ENCODE results near the gene CORO2B.

CORO2B gene

DNA sequence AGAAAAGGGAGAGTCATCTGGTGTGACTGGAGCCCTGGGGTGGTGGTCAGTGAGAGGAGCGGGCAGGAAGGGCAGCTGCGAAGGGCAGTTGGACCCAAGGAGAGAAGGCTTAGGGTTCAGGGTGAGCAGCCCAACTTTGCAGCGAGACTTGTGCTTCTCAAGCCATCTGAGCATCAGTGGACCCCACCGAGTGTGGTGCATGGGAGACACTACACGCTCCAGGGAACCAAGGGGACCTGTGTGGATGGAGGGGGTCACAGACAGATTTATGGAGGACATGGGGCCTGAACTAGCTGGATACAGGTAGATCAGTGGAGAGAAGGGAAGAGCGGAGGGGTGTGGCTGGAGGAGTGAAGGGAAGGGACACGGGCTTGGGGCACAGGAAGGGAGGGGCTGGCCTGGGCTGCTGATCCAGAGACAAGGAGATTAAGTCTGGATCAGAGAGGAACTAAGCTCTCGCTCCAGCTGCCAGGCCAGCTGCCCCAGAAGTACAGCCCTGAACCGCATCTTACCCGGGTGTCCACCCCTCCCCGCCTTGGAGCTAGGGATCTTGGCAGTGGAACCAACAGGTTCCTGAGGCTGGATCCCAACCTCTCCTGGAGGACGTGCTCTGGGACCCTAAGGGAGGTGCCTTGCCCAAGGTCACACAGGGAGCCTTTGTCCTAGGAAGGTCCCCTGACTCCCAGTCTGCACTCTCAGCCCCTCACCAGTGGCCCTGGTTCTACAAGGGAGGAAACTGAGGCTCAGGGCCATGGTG lies 120.5 kb downstream of the CORO2B start:
- no peak for DNase-seq (ENCODE audit: low read depth in 2 of 2)

DNA sequence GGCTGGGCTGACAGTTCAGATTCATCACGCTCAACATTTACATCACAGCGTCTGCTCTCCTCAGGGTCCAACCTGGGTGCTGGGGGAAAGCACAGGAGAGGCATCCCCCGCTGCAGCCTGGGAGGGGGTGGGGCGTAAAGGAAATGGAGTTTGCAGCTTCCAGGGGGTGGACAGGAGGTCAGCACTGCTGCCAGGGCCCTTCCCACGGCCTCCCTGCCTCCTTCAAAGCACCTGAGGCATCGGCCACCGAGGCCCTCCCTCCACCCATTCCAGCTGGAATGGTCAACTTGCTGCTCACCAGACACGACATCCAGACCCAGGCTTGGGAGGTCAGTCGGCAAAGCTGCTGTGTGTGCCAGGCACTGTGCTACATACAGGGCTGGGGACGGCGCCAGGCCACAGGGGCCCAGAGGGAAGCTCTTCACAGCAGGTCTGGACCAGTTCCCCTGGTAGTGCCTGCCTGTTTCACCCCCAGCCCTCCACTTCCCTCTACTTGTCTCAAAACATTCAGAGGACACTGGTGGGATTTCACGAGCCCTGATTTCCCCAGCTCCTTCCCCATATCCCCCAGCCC lies 121.2 kb downstream of the CORO2B start:
- DNase-seq (ENCODE audit: low read depth in 2 of 2) = no peak

DNA sequence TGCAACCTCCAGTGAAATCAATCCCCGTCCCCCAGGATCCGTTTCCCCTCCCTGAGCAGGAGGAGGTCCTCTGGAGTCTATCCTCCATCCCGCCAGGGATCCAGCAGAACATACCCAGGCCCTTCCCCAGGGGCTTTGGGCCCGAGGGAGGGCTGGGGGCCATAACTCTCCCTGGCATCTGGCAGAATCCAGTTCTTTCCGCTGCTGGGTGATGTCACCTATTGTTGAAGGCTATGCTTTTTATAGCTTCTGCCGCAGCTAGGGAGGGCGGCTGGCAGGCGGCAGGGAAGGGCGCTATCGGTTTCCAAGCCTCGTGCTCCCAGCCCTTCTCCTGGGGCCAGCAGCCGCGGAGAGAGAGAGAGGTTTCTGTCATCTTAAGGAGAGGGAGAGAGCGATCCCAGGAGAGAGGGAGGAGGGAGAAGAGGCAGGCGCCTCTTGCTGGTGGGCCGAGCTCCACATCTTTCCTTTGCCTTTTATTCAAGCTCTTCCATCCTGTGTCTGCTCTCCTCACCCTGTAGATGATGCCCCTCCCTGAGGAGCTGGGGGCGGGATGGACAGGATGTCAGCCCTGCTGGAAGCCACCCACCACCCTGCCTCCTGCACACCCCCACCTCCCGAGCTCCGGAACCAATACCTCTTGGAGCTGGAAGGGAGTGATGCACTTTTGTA lies 121.8 kb downstream of the CORO2B start:
- no peak for DNase-seq (ENCODE audit: low read depth in 2 of 2)

DNA sequence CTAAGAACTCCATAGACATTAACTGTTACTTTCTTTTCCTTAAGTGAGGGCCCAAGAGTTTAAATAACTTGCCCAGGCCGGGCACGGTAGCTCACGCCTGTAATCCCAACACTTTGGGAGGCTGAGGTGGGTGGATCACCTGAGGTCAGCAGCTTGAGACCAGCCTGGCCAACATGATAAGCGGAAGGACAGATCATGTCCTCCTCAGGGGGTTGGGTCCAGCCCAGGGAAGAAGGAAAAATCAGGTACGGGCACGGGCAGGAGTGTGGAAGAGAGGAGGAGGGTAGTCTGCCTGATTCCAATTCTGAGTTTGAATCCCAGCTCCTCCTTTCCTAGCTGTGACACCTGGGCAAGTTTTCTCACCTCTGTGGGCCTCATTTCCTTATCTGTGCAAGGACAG lies 123.1 kb downstream of the CORO2B start:
- DNase-seq (ENCODE audit: low read depth in 2 of 2) = no peak

DNA sequence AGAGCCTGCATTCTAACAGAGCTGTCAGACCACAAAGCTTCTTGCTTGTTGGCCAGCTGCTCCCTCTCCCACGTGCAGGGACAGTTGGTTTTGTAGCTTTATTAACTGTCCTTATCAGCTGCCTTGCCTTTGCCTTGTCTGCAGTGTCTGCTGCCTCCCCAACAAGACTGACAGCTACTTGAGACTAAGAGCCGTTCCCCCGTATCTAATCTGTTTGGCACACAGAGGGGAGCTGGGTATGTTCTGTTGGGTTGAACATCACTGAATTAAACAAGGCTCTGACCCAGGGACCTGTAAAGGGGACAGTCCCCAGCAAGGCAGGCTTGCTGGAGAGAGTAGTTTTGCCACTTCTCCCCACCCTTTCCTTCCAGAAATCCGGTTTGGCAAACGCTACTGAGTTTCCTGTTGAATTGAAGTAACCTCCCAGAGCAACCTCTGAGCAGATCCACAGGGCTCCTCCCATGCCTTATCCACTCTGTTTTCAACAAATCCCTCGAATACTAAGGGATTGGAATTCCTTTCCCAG lies 125.8 kb downstream of the CORO2B start:
- no peak for DNase-seq (ENCODE audit: low read depth in 2 of 2)

DNA sequence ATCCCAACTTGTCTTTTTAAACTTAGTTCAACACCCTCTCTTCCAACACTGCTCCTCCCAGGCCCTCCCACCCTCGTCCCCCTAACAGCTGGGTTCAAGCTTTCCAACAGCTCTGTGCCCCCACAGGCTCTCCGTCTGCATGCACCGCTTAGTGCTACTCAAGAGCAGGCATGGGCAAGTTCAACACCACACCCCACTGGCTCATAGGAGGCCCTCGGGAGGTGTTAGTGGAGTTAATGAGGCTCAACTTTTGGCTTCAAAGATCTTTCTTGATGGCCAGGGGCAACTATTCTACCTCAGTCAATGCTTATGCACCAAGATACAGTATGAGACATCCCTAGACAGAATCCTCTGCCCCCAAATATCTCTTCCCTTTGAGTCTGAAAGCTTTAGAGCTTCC lies 127.5 kb downstream of the CORO2B start:
- no peak for DNase-seq (ENCODE audit: low read depth in 2 of 2)

DNA sequence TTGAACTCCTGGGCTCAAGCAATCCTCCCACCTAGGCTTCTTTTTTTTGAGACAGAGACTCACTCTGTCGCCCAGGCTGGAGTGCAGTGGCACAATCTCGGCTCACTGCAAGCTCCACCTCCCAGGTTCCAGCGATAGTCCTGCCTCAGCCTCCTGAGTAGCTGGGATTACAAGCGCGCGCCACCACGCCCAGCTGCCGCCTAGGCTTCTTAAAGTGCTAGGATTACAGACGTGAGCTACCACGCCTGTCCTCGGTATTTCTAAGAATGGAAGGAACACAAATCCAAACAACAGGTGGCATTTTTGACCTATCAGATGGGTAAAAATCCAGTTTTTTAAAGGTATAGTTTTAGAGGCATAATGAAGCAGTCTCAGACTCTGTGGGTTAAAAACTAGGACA lies 128.1 kb downstream of the CORO2B start:
- no peak for DNase-seq (ENCODE audit: low read depth in 2 of 2)

DNA sequence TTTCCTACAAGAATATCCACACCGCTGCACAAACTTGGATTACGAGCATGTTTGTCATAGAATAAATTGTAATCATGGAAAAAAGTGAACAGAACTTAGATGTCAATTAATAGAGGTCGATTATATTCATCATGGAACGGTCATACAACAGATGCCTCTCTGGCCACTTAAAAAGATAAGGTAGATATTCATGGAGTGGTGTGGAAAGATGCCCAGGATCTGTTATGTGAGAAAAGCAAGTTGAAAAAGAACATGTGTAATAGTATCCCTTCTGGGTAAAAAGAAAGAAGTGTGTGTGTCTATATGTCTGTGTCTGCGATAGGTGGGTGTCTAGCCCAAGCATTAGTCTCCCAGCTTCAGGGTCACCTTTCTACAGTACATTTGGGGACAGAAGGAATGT lies 128.6 kb downstream of the CORO2B start:
- no peak for DNase-seq (ENCODE audit: low read depth in 2 of 2)

DNA sequence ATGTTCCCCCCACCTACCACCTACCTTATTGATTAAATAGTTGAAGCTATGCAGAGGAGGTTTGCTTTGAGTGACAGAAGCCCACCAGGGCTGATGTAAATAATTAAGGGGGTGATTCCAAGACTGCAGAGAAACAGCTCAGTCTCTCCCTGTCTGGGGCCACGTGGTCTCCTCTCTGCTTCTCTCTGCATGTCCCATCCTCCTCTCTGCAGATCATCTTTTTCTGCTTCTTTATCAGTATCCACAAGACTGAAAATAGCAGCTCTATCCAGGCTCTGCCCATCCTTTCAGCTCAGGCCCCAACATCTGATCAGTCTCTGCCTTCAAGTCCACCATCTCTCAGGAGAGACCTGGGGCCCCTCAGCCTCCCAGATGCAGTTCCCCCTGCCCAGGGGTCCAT lies 131.1 kb downstream of the CORO2B start:
- no peak for DNase-seq (ENCODE audit: low read depth in 2 of 2)

DNA sequence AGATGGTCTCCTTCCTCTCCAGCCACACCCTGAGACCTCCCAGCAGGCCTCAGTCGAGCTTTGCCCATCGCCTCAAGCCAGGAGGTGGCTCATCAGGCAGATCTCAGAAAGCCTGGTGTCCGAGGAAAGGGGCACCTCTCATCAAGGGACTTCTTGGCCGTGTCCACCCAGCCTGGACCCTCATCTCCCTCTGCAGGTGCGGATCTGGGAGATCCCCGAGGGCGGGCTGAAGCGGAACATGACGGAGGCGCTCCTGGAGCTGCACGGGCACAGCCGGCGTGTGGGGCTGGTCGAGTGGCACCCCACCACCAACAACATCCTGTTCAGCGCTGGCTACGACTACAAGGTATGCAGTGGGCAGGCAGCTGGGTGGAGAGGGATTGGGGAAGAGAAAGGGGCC lies 131.7 kb downstream of the CORO2B start:
- DNase-seq (ENCODE audit: low read depth in 2 of 2) = no peak

DNA sequence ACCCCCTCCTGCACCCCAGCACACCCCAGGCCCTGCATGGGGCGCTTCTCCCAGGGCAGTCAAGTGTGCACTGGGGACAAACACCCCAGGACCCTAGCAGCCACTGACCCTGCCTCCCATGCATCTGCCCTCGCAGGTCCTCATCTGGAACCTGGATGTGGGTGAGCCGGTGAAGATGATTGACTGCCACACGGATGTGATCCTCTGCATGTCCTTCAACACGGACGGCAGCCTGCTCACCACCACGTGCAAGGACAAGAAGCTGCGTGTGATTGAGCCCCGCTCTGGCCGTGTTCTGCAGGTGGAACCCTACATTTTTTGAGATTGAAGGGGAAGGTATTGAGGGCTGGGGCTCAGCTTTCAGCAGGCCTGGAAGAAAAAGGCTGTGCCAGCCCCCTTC lies 132.6 kb downstream of the CORO2B start:
- DNase-seq (ENCODE audit: low read depth in 2 of 2) = no peak

DNA sequence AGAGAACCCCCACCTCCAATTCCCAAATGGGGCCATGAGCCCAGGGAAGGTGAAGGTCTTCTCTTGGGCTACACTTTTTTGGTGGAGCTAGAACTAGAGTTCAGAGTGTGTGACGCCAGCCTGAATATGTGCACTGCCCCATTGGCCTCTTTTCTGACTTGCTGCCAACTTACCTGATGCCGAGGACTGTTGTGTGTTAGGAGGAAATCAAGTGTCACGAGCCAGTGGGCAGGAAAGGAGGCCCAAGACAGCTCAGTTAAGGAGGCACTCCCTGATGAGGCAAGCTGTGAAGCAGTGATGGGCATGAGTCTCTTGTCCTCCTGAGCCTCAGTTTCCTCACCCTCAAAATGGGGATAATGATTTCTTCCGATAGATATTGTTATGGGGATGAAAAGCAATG lies 134.1 kb downstream of the CORO2B start:
- no peak for DNase-seq (ENCODE audit: low read depth in 2 of 2)

DNA sequence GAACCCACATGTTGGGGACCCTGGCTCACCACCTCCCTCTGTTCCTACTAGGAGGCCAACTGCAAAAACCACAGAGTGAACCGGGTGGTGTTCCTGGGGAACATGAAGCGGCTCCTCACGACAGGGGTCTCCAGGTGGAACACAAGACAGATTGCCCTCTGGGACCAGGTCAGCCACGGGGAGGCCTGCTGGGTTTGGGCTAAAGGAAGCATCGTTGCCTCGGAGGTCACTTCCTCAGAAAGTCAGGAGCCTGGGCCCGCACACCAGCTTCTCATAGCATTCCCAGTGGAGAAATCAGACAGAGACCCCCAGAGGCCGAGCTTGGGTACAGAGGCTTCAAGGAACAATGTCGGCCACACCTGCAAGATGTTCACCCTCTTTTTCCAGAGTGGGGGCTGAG lies 135.1 kb downstream of the CORO2B start:
- no peak for DNase-seq (ENCODE audit: low read depth in 2 of 2)

DNA sequence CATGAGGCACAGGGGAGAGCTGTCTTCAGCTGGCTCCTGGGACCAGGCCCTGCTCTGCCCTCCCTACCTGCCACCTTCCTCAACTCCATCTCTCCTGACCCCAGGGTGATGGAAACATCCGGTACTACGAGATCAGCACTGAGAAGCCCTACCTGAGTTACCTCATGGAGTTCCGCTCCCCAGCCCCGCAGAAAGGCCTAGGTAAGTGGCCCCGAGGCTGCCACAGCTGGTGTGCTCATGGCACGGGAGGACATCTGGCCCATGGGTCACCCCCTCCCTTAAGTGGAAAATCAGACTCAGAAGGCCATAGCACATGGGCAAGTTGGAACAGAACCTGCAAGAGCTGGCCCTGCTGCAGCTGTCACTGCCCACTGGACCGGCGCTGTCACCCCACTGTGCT lies 136.3 kb downstream of the CORO2B start:
- no peak for DNase-seq (ENCODE audit: low read depth in 2 of 2)

DNA sequence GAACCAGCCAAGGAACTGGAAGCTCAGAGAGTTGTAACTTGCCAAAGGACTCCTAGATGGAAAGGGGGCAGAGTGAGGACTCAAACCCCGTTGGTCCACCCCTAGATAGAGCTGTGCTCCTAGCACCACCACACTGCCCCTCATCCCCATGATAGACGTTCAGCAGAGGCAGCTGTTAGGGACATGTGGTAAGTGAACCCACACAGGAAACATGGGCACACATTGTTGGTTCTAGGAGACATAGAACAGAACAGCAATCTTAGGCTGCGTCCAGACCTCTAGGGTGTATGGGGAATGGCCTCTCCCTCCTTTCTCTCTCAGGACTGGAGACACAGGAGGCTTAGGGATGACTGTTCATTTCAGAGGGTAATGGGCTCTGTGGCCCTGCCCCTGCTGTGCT lies 139.2 kb downstream of the CORO2B start:
- DNase-seq (ENCODE audit: low read depth in 2 of 2) = no peak

DNA sequence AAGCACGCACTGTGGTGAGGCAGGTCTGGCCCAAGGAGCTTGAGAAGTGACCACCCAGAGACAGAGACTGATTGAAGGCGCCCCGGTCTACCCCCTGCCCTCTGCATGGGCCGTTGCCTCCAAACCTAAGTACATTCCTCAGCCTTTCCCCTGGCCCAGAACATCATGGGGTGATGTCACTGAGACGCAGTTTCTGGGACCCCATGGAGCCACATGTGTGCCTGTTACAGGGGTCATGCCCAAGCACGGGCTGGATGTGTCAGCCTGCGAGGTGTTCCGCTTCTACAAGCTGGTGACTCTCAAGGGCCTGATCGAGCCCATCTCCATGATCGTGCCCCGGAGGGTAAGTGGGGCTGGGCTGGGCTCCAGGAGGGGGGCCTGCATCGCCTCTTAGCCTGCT lies 139.7 kb downstream of the CORO2B start:
- no peak for DNase-seq (ENCODE audit: low read depth in 2 of 2)

DNA sequence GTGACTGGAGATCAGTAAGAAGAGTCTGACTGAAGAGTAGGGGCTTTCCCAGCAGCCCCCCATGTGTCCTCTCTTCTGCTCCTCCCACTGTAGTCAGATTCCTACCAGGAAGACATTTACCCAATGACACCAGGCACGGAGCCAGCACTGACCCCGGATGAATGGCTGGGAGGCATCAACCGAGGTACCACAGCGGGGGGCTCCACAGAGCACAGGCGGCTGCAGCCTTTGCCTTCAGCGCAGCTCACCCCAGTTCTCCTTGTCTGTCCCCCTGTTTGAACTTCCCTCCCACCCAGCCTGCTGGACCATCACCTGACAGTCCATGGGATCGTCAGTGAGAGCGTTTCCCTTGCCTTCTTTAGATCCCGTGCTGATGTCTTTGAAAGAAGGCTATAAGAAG lies 140.3 kb downstream of the CORO2B start:
- no peak for DNase-seq (ENCODE audit: low read depth in 2 of 2)

DNA sequence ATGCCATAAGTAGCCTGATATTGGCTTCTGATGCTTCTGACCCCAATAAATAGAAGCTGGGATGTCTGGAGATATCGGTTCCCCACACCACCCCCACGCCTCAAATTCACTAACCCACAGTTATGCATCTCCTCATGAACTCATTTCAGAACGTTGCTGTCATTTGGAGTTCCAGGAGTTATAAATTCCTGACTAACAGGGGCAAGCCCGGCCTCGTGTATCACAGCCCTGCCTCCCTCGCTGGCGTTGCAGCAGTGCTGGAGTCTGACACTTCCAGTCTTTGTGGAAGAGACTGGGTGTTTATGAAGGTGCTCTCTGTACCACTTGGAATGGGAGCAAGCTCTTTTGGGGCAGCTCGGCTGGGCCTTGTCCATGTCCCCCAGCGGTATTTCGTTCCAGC lies 140.9 kb downstream of the CORO2B start:
- no peak for DNase-seq (ENCODE audit: low read depth in 2 of 2)

DNA sequence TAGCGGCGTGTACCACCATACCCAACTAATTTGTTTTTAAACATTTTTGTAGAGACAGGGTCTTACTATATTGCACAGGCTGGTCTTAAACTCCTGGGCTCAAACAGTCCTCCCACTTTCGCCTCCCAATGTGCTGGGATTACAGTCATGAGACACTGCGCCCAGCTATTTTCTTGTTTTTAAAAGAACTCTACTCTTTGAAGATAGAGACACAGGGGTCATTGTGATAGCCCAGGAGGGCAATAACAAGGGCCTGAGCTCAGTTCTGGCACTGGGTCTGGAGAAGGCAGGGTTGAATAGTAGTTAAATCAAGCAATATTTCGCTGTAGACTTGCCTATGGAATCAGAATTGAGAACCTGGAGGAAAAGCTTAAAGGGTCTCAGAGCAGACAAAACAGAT lies 143.1 kb downstream of the CORO2B start:
- no peak for DNase-seq (ENCODE audit: low read depth in 2 of 2)

DNA sequence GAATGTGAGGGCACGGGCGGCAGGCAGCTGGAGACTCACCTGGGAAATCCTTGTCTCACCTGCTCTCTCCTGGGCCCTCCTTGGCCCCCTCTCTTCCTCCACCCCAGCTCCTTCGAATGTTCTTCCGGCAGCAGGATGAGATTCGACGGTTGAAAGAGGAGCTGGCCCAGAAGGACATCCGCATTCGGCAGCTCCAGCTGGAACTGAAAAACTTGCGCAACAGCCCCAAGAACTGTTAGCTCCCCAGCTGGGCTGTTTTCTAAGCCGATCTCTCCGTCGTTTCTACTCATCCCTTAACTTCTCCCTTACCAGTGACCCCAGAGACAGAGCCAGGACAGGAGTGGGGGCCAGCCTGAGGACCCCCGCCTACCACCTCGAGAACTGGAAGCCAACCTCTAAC lies 146.9 kb downstream of the CORO2B start:
- no peak for DNase-seq (ENCODE audit: low read depth in 2 of 2)

DNA sequence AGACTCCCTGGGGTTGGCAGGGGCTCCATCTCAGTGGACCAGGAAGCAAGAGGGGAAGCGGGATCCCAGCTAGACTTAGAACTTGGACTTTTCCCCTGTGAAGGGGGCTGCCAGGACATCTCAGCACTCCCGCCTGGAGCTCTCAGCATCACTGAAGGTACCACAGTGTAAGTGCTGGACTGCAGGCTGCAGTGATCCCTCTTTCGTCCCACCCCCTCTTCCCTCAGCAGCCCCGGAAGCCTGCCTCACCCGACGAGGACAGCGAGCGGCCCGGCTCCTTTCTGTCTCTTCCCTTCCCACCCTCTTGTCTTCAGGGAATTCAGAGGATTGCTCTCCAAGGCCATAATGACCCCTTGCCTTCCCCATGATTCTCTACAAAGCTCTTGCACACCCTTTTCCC lies 147.5 kb downstream of the CORO2B start:
- no peak for DNase-seq (ENCODE audit: low read depth in 2 of 2)

DNA sequence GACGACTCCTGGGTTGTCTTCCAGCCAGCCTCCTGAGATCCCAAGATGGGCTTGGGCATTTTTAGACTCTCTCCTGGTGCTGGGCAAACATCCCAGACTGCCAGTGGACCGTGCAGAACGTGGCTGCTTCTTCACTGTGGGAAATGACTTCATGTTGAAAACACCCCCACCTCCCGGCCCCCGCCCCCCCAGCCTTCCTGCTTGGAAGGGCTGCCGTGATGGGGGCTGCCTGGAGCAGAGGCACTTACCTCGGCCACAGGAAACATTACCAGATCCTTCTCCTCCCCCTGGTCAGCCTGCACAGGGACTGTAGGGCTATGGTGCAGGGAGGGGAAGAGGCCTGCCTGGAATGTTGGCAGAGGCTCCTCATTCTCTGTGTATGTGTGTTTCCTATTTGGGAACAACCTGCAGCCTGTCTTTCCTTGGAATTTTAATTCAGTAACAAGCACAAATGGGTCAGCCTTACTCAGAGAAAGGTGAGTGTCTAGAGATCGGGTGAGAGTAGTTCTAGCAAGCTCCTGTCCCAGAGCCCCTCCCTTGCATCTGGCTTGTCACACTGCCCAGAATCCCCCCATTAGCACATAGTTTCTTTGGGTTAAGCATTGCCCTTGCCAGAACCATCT lies 151.1 kb downstream of the CORO2B start:
- no peak for DNase-seq (ENCODE audit: low read depth in 2 of 2)

DNA sequence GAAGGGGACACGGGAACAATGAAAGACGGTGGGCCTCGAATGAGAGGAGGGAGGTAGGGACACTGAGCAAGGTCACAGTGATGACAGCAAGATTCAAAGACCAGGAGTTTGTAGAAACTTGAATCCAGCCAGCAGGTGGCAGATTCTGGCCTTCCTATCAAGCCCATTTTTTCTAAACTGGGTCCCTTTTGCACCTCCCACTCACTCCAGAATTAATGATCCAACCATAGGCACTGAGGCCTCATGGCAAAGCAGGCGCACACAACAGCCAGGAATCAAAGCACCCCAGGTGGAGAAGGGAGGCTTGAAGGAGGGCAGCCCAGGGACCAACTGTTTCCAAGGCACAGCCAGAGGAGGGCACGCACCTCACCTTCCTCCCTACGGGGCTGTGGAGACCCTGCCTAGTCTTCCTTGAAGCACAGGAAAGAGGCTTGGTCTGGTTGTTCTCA lies 151.7 kb downstream of the CORO2B start:
- peak in 1 of 2 donors; percentile 9 for DNase-seq (ENCODE audit: low read depth in 2 of 2)
